Ascending aorta (tissue), 2 donors: ENCODE measurements around the gene FOXL3. TPM values are rescaled to one million over a fixed set of nuclear protein-coding genes. Genes with fewer than 3 reads are reported as not detected.

Source experiments
- DNase-seq, 2 donors: peaks; one replicate each; pipeline ENCODE4 v3.0.0-alpha.2; 2019; ENCODE audit warnings: low spot score in 2 of 2
- H3K27ac ChIP-seq, 2 donors: fragments of 200-600 bp; sonication (generic); one replicate each; pipeline ENCODE4 v1.5.1; 2016 to 2017; ENCODE audit warnings: mild to moderate bottlenecking in 1 of 2
- H3K27me3 ChIP-seq: fragments of 200-600 bp; sonication (generic); one replicate; pipeline ENCODE4 v1.5.1; 2017
- H3K36me3 ChIP-seq, 2 donors: fragments of 200-600 bp; sonication (generic); one replicate each; pipeline ENCODE4 v1.5.1; 2016
- H3K4me1 ChIP-seq, 2 donors: fragments of 200-600 bp; sonication (generic); one replicate each; pipeline ENCODE4 v1.5.1; 2016 to 2017; ENCODE audit warnings: mild to moderate bottlenecking in 1 of 2
- H3K4me3 ChIP-seq, 2 donors: fragments of 200-600 bp; sonication (generic); one replicate each; pipeline ENCODE4 v1.5.1; 2016 to 2017; ENCODE audit warnings: mild to moderate bottlenecking in 1 of 2
- H3K9me3 ChIP-seq, 2 donors: fragments of 200-600 bp; sonication (generic); one replicate each; pipeline ENCODE4 v1.5.1; 2016
- intact Hi-C: fragments of 100-400 bp; cut with DNase I; formaldehyde crosslinking; loops from one replicate; pipeline ENCODE4 v1.15.1; 2023
- total RNA-seq: library from RNA; depleted of rRNA; stranded (reverse); fragments of >200 nt; gene quantifications from one replicate; pipeline ENCODE4 v1.1.0, GENCODE V29; 2016
- TF ChIP-seq, protein P1 (sequence below), 3 experiments: fragments of 200-600 bp in 2 of 3; fragments of 450-650 bp in 1 of 3; sonication (generic) in 2 of 3; IDR thresholded peaks; one replicate each; pipeline ENCODE4 v1.5.1; 2016 to 2019; ENCODE audit warnings: antibody characterized with exemption in 3 of 3, mild to moderate bottlenecking in 1 of 3, moderate library complexity in 1 of 3

FOXL3 gene
- total RNA-seq, 1 donor from 2014 or later = not detected

GRCh38 chr7:277228-277627, 12.7 kb upstream of the FOXL3 start:
- DNase-seq = no peak
- Histone ChIP-seq H3K9me3 (peaks cover 5 to 11% of the 10 kb centered on the region in 2 donors), H3K4me1 (no peaks in the 10 kb centered on the region), H3K36me3 (no peaks in the 10 kb centered on the region), H3K4me3 (no peak overlapping the region), H3K27ac (no peak overlapping the region), H3K27me3 (no peaks in the 10 kb centered on the region)
- intact Hi-C loops = no loop called here
- TF ChIP-seq, protein P1, sequence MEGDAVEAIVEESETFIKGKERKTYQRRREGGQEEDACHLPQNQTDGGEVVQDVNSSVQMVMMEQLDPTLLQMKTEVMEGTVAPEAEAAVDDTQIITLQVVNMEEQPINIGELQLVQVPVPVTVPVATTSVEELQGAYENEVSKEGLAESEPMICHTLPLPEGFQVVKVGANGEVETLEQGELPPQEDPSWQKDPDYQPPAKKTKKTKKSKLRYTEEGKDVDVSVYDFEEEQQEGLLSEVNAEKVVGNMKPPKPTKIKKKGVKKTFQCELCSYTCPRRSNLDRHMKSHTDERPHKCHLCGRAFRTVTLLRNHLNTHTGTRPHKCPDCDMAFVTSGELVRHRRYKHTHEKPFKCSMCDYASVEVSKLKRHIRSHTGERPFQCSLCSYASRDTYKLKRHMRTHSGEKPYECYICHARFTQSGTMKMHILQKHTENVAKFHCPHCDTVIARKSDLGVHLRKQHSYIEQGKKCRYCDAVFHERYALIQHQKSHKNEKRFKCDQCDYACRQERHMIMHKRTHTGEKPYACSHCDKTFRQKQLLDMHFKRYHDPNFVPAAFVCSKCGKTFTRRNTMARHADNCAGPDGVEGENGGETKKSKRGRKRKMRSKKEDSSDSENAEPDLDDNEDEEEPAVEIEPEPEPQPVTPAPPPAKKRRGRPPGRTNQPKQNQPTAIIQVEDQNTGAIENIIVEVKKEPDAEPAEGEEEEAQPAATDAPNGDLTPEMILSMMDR (IDR thresholded peaks at IDR 0.05) = no peak

DNA sequence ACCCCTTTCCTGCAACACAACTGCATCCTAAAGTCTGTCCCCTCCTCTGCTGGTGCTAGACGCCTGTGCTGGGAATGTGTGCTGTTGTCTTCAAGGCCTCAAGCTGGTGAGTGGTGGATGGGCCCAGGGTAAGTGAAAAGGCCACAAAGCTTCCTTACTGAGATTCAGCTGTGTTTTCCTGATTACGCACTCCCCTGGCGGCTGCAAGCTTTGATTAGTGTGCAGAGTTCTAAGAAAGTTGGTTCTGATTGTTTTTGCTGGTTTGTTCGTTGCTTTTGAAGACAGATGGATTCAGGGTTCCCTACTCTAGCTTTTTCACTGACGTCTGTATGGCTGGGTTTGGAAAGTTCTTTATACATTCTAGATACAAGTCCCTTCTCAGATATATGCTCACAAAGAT, 11.9 kb upstream of the FOXL3 start:
- no peaks in the 10 kb centered on the region for H3K27me3 ChIP-seq
- intact Hi-C loops = no loop called here
- TF ChIP-seq, protein P1 (IDR thresholded peaks at IDR 0.05) = no peak
- H3K27ac ChIP-seq = no peak overlapping the region
- DNase-seq = no peak
- peaks cover 2 to 7% of the 10 kb centered on the region in 2 donors for H3K9me3 ChIP-seq
- no peaks in the 10 kb centered on the region for H3K36me3 ChIP-seq
- no peak overlapping the region for H3K4me3 ChIP-seq
- no peaks in the 10 kb centered on the region for H3K4me1 ChIP-seq

DNA sequence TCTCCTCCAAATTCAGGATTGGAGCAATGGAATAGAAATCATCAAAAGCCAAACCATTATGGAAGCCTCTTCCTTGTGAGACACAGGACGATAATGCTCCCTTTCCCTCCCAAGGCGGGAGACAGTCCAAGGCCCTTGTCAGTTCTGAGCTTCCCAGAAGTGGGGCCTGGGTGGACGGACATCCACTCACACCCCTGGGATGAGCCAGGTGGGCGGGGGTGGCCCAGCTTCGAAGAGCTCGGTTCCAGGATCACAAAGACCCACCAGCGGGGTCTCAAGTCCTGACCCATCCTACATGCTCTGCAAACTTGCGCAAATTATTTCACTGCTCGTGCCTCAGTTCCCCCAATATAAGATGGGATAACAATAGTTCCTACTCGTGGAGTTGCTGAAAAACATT, 10.1 kb upstream of the FOXL3 start:
- H3K4me1 ChIP-seq = no peaks in the 10 kb centered on the region
- intact Hi-C loops = no loop called here
- no peaks in the 10 kb centered on the region for H3K36me3 ChIP-seq
- H3K4me3 ChIP-seq = no peak overlapping the region
- no peak for DNase-seq
- TF ChIP-seq, protein P1 (IDR thresholded peaks at IDR 0.05) = no peak
- H3K27me3 ChIP-seq = no peaks in the 10 kb centered on the region
- H3K27ac ChIP-seq = no peak overlapping the region
- no peaks in the 10 kb centered on the region for H3K9me3 ChIP-seq

DNA sequence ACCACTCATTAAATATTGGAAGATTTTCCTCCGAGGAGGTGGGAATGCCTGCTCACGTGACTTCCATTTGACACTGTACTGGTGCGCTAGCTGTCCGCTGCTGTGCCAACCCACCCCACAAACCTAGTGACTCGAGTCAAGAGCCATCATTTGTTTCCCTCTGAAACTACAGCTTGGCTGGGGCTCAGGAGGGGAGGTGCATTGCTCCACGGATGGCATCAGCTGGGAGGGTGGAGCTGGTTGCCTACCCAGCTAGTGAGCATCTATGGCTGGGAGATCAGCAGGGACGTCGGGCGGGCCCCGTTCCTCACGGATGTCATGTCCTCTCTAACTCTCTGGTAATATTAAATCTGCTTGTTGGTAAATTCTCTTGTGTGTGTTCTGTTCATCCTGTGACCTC, 9.5 kb upstream of the FOXL3 start:
- Histone ChIP-seq H3K4me3 (no peak overlapping the region), H3K4me1 (no peaks in the 10 kb centered on the region), H3K36me3 (no peaks in the 10 kb centered on the region), H3K27me3 (no peaks in the 10 kb centered on the region), H3K9me3 (no peaks in the 10 kb centered on the region), H3K27ac (no peak overlapping the region)
- DNase-seq = no peak
- TF ChIP-seq, protein P1 (IDR thresholded peaks at IDR 0.05) = no peak
- intact Hi-C loops = no loop called here

GRCh38 chr7:281637-282036, 8.3 kb upstream of the FOXL3 start:
- H3K36me3 ChIP-seq = no peaks in the 10 kb centered on the region
- TF ChIP-seq, protein P1 (IDR thresholded peaks at IDR 0.05) = no peak
- DNase-seq = no peak
- intact Hi-C loops = no loop called here
- H3K27ac ChIP-seq = no peak overlapping the region
- H3K4me1 ChIP-seq = no peaks in the 10 kb centered on the region
- no peaks in the 10 kb centered on the region for H3K27me3 ChIP-seq
- no peaks in the 10 kb centered on the region for H3K9me3 ChIP-seq
- no peak overlapping the region for H3K4me3 ChIP-seq

GRCh38 chr7:282621-283020, 7.3 kb upstream of the FOXL3 start:
- no peaks in the 10 kb centered on the region for H3K27me3 ChIP-seq

More at GRCh38 chr7:282621-283020, 7.3 kb upstream of the FOXL3 start:
- TF ChIP-seq, protein P1 (IDR thresholded peaks at IDR 0.05) = no peak
- no peaks in the 10 kb centered on the region for H3K9me3 ChIP-seq
- H3K4me3 ChIP-seq = no peak overlapping the region
- no peaks in the 10 kb centered on the region for H3K36me3 ChIP-seq
- intact Hi-C loops = no loop called here
- no peaks in the 10 kb centered on the region for H3K4me1 ChIP-seq
- H3K27ac ChIP-seq = no peak overlapping the region
- DNase-seq = no peak
